GM12864 (cell line): ENCODE measurements around the gene RAPGEF6.

Experiments used
- DNase-seq: peaks from one replicate; pipeline ENCODE4 v3.0.0-alpha.2; 2011; ENCODE audit warnings: low read depth
- H3K4me3 ChIP-seq: 2 replicates; pipeline ENCODE4 v1.5.1; 2011; ENCODE audit warnings: mild to moderate bottlenecking, low read depth, low read length, control low read depth
- CTCF ChIP-seq: IDR thresholded peaks from 2 replicates; pipeline ENCODE4 v1.5.1; 2011; ENCODE audit warnings: low read depth, mild to moderate bottlenecking, moderate library complexity, low read length, control low read depth, inconsistent platforms; ENCODE audit errors: missing control alignments

The RAPGEF6 gene

DNA sequence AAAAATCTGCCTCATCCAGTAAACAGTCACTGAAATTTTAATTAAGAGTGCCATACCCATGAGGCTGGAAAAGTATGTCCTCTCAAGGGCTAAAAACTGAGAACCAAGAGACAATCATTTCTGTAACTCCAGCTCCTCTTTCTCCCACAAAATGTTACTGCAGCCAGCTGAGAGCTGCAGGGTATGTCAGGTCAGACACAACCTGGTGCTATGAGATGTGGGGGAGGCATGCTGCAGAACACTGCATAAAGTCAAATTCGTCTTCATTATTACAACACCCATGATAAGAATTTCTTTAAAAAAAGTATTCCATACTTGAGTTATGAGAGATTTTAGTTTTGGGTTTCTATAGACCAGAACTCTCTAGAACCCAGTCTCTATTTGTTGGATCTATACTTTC lies 209.0 kb downstream of the RAPGEF6 start:
- H3K4me3 ChIP-seq, result no peak overlapping the region
- TF ChIP-seq CTCF, result no peak
- DNase-seq, result no peak

- H3K4me3 ChIP-seq, result no peak overlapping the region
- no peak for DNase-seq
- TF ChIP-seq CTCF, result peak; percentile 38
Observed at GRCh38 chr5:131423056-131423455, 212.0 kb downstream of the RAPGEF6 start.

DNA sequence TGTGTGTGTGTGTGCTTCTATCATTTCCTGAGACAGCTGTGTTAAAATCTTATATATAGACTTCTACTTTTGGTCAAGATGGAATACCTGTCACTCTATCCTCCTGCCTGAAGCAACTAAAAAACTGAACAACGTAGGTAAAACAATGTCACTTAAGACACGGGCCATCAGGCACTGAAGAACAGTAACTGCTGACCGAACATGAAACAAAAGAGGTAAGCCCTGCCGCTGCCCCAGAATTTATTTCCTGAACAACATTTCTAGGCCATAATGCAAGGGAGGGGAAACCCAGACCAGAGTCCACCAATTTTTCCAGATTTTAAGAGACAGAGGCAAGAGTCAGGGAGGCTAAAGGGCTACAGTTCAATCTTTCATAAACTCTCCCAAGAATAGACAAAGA lies 215.2 kb downstream of the RAPGEF6 start:
- no peak overlapping the region for H3K4me3 ChIP-seq
- no peak for TF ChIP-seq CTCF
- no peak for DNase-seq

GRCh38 chr5:131418846-131419245 lies 216.2 kb downstream of the RAPGEF6 start:
- no peak for TF ChIP-seq CTCF

GRCh38 chr5:131417240-131417869 lies 217.7 kb downstream of the RAPGEF6 start:
- DNase-seq, result peak; percentile 63
- H3K4me3 ChIP-seq, result no peak overlapping the region; the same call in 1 of the 2 replicates
- TF ChIP-seq CTCF, result peak; percentile 69

More at GRCh38 chr5:131418846-131419245, 216.2 kb downstream of the RAPGEF6 start:
- no peak overlapping the region for H3K4me3 ChIP-seq
- DNase-seq, result no peak

- DNase-seq, result peak; percentile 50
- TF ChIP-seq CTCF, result no peak
- no peak overlapping the region; the same call in 1 of the 2 replicates for H3K4me3 ChIP-seq
Observed at GRCh38 chr5:131416729-131417128, 218.3 kb downstream of the RAPGEF6 start.
